Measurements from ENCODE around the gene PARP15. TPM values are rescaled to one million over a fixed set of nuclear protein-coding genes. Genes with fewer than 3 reads are reported as not detected.

The PARP15 gene
- total and polyA plus RNA-seq, 2 of the 4 experiments (the other 2 are of a cell fraction): 0.10 TPM; not detected in 1

DNA sequence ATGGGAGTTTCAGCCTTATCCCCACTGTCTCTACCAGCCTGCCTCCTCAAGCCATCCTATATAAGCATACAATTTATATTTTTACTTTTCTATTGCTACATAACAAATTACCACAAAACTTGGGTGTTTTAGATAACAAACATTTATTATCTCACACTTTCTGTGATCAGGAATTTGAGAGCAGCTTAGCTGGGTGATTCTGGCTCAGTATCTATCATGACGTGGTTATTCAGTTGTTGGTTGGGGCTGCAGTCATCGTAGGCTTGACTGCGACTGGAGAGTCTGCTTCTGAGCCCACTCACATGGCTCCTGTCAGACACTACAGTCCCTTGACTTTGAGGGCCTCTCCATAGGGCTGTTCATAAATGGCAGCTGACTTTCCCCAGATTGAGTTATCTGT lies 20.7 kb downstream of the PARP15 start:
- intact Hi-C loops (cut with micrococcal nuclease): no loop called here
- POLR2A ChIA-PET (ENCODE audit: unreplicated experiment): no interaction called here

More for the DNA sequence above, 20.7 kb downstream of the PARP15 start:
- BruUV-seq (replicated peaks): no TSS peak
- no peak overlapping the region for H3K14ac ChIP-seq (replicated peaks; ENCODE audit: low read depth, low read length)
- no peak overlapping the region for H3K9ac ChIP-seq (ENCODE audit: low read depth, low read length)
- no peaks in the 10 kb centered on the region for H3K4me1 ChIP-seq (ENCODE audit: control insufficient read depth, insufficient read depth, low read length)
- no peak overlapping the region for H4K91ac ChIP-seq (ENCODE audit: insufficient read depth, low read depth, low read length)
- TF ChIP-seq RFX5 (IDR thresholded peaks at IDR 0.05; ENCODE audit: low read depth, low read length): no peak
- TF ChIP-seq BHLHE40 (IDR thresholded peaks at IDR 0.05; ENCODE audit: low read depth, low read length): no peak
- TF ChIP-seq CTCF (conservative IDR thresholded peaks at IDR 0.05; ENCODE audit: low read depth, low read length): no peak
- no peak for TF ChIP-seq SMC3 (IDR thresholded peaks at IDR 0.05; ENCODE audit: low read depth, low read length)
- TF ChIP-seq NFE2L2 (IDR thresholded peaks at IDR 0.05; ENCODE audit: low read depth, low read length): no peak
- TF ChIP-seq ELK1 (IDR thresholded peaks at IDR 0.05; ENCODE audit: borderline replicate concordance, low read depth, low read length): no peak
- no peak for TF ChIP-seq MAFK (IDR thresholded peaks at IDR 0.05; ENCODE audit: low read depth, low read length)
- no peak for TF ChIP-seq MXI1 (IDR thresholded peaks at IDR 0.05; ENCODE audit: borderline replicate concordance, low read depth, low read length)
- TF ChIP-seq, protein P1, sequence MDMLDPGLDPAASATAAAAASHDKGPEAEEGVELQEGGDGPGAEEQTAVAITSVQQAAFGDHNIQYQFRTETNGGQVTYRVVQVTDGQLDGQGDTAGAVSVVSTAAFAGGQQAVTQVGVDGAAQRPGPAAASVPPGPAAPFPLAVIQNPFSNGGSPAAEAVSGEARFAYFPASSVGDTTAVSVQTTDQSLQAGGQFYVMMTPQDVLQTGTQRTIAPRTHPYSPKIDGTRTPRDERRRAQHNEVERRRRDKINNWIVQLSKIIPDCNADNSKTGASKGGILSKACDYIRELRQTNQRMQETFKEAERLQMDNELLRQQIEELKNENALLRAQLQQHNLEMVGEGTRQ (IDR thresholded peaks at IDR 0.05; ENCODE audit: low read depth, low read length): no peak
- TF ChIP-seq MAZ (IDR thresholded peaks at IDR 0.05; ENCODE audit: borderline replicate concordance, low read depth, low read length): no peak
- no peak for TF ChIP-seq CEBPB (IDR thresholded peaks at IDR 0.05; ENCODE audit: low read depth, low read length)
- no peak for TF ChIP-seq POLR2A (IDR thresholded peaks at IDR 0.05; ENCODE audit: low read depth, low read length)
- no peak for TF ChIP-seq FOS (IDR thresholded peaks at IDR 0.05; ENCODE audit: low read depth, low read length)
- TF ChIP-seq RCOR1 (IDR thresholded peaks at IDR 0.05; ENCODE audit: insufficient replicate concordance, low read length): no peak
- no peak for TF ChIP-seq RAD21 (IDR thresholded peaks at IDR 0.05; ENCODE audit: low read length)
- TF ChIP-seq CHD1 (IDR thresholded peaks at IDR 0.05; ENCODE audit: low read depth, low read length): no peak
- H4K8ac ChIP-seq (ENCODE audit: low read depth in 2 of 2, low read length in 2 of 2): no peak overlapping the region
- H3K56ac ChIP-seq (ENCODE audit: extremely low read depth, insufficient read depth, low read length): no peak overlapping the region
- H3K9me3 ChIP-seq (ENCODE audit: control insufficient read depth, insufficient read depth, low read length): 0 out of 2 replicates have a peak, but pooled peaks cover 3% of the 10 kb centered on the region
- in situ Hi-C loops (cut with MboI; ENCODE audit: low sequenced_read_pairs): no loop called here
- no peaks in the 10 kb centered on the region for H3K36me3 ChIP-seq (ENCODE audit: control insufficient read depth, insufficient read depth, low read length)
- peaks cover 11% of the 10 kb centered on the region for H3K27me3 ChIP-seq (ENCODE audit: control insufficient read depth, insufficient read depth, low read length)
- DNase-seq: no peak
- CTCF ChIA-PET: no interaction called here
- H3K4me2 ChIP-seq (ENCODE audit: low read depth, low read length): no peak overlapping the region; the same call in 1 of the 2 replicates
- H3K4ac ChIP-seq (ENCODE audit: low read depth, low read length): no peak overlapping the region
- no peak overlapping the region for H2BK15ac ChIP-seq (ENCODE audit: low read depth, low read length)
- H4K20me1 ChIP-seq (ENCODE audit: insufficient read depth, low read length): no peaks in the 10 kb centered on the region
- no peak overlapping the region for H2AK5ac ChIP-seq (ENCODE audit: low read depth, low read length)
- no peaks in the 10 kb centered on the region for H3K9me1 ChIP-seq (ENCODE audit: insufficient read depth, low read length)
- no peak overlapping the region for H4K5ac ChIP-seq (ENCODE audit: low read depth, low read length)
- no peak overlapping the region for H3K4me3 ChIP-seq (ENCODE audit: insufficient read depth, low read depth, low read length)
- no peaks in the 10 kb centered on the region for H3K79me1 ChIP-seq (ENCODE audit: low read depth in 1 of 2, low read length in 2 of 2)
- H3K18ac ChIP-seq (ENCODE audit: low read depth, low read length): no peak overlapping the region
- H2BK120ac ChIP-seq (ENCODE audit: low read depth, low read length): no peak overlapping the region
- no CpG with 5 or more reads among the region's 3 CpGs for WGBS, 2 experiments (ENCODE audit: extremely low coverage in 2 of 2, insufficient read length in 1 of 2)
- H3K23ac ChIP-seq (ENCODE audit: low read depth, low read length): no peak overlapping the region
- H2BK20ac ChIP-seq (ENCODE audit: low read depth, low read length): no peak overlapping the region
- dilution Hi-C loops (cut with HindIII; ENCODE audit: low sequenced_read_pairs, unreplicated experiment): no loop called here
- ATAC-seq (ENCODE audit: low read depth): no peak
- H3K27ac ChIP-seq (ENCODE audit: insufficient read depth, low read length): no peak overlapping the region
- no peak overlapping the region for H2AFZ ChIP-seq (replicated peaks; ENCODE audit: low read length, poor library complexity)
- no peak overlapping the region for H2AK9ac ChIP-seq (replicated peaks; ENCODE audit: low read depth, low read length, poor library complexity)
- no peak overlapping the region for H2BK5ac ChIP-seq (ENCODE audit: low read depth, low read length, poor library complexity, severe bottlenecking)
